ENCODE data around the gene RNLS.
A peak's percentile ranks its signal among the peaks of the same experiment; 100 is the strongest.

Gene RNLS

GRCh38 chr10:88330174-88330573 is 252.9 kb downstream of the RNLS start:
- no peak for TF ChIP-seq CTCF (conservative IDR thresholded peaks at IDR 0.05; ENCODE audit: control insufficient read depth, insufficient read depth, low read depth, low read length)
- H3K4me3 ChIP-seq (ENCODE audit: control insufficient read depth, low read depth, low read length) = no peak overlapping the region
- DNase-seq (ENCODE audit: low read depth) = no peak

DNA sequence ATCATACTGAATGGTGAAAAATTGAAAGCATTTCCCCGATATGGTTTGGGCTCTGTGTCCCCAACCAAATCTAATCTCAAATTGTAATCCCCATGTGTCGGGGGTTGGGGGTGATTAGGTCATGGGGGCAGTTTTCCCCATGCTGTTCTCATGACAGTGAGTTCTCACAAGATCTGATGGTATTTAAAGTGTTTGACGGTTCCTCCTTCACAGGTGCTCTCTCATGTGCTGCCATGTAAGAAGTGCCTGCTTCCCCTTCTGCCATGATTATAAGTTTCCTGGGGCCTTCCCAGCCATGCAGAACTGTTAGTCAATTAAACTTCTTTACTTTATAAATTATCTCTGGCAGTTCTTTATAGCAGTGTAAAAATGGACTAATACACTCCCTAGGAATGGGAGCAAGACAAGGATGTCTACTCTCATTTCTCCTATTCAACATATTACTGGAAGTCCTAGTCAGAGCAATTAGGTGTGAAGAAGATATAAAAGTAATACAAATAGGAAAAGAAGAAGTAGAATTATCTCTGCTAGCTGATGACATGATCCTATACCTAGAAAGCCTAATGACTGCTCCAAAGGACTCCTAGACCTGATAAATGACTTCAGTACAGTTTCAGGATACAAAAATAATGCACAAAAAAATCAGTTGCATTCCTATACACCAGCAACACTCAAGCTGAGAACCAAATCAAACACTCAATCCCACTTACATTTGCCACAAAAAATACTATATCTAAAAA is 260.6 kb downstream of the RNLS start:
- DNase-seq (ENCODE audit: low read depth) = no peak
- TF ChIP-seq CTCF (conservative IDR thresholded peaks at IDR 0.05; ENCODE audit: control insufficient read depth, insufficient read depth, low read depth, low read length) = no peak
- H3K4me3 ChIP-seq (ENCODE audit: control insufficient read depth, low read depth, low read length) = no peak overlapping the region

DNA sequence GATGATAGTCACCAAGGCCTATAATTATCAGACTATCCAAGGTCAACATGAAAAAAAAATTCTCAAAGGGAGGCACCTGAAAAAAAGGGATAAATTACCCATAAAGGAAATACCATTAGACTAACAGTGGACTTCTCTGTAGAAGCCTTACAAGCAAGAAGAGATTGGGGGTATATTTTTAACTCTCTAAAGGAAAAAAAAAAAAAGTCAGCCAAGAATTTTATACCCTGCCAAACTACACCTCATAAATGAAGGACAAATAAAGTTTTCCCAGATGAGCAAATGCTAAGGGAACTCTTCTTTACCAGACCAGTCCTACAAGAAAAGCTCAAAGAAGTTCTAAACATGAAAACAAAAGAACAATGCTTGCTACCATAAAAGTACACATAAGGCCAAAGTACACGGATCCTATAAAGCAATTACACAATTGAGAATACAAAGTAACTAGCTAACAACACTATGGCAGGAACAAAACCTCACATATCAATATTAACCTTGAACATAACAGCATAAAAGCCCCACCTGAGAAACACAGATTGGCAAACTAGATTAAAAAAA is 263.1 kb downstream of the RNLS start:
- TF ChIP-seq CTCF (conservative IDR thresholded peaks at IDR 0.05; ENCODE audit: control insufficient read depth, insufficient read depth, low read depth, low read length) = no peak
- no peak for DNase-seq (ENCODE audit: low read depth)
- no peak overlapping the region for H3K4me3 ChIP-seq (ENCODE audit: control insufficient read depth, low read depth, low read length)

GRCh38 chr10:88318803-88319202 is 264.3 kb downstream of the RNLS start:
- DNase-seq (ENCODE audit: low read depth) = peak; percentile 6
- peak; percentile 38 for TF ChIP-seq CTCF (conservative IDR thresholded peaks at IDR 0.05; ENCODE audit: control insufficient read depth, insufficient read depth, low read depth, low read length)

DNA sequence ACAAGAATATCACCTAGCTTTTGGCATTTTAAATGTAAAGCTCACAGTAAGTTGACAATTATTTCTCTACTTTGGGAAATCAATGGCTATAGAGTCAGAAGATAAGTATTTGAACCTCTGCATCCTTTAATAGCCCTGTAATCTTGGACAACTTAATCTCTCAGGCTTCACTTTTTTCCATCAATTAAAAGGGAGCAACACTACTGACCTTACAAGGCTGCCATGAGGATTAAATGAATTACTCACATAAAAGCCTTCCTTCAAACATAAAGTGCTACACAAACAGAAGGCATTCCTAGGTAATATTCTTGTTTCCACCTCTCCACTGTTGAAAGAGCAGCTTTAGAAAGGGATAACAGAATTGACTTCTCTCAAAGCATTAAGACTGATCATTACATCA is 266.0 kb downstream of the RNLS start:
- no peak for TF ChIP-seq CTCF (conservative IDR thresholded peaks at IDR 0.05; ENCODE audit: control insufficient read depth, insufficient read depth, low read depth, low read length)
- H3K4me3 ChIP-seq (ENCODE audit: control insufficient read depth, low read depth, low read length) = no peak overlapping the region

More at GRCh38 chr10:88318803-88319202, 264.3 kb downstream of the RNLS start:
- H3K4me3 ChIP-seq (ENCODE audit: control insufficient read depth, low read depth, low read length) = no peak overlapping the region

DNA sequence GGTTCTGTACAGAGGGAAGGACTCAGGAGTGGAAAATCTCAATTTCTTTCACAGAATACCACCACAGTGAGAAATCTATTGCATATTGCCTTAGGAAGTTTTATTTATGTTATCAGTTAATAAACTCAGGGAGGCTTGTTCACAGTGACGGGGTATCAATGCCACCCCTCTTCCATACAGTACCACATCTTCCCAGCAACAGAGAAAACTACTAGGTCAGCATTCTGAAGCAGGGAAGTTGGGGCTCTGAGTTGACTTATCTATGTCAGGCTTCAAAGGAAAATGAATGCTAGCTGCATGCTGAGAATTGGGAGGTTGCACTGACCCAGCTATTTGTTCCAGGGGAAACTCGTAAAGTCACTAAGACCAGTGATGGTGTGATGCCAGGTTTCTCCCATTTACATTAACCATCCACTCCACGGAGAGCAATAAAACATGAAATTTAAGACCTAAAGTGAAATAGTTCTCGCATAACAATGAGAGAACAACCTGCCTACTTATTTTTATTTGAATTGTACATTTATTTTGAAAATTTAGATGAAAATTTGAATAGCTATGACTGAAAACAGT is 266.7 kb downstream of the RNLS start:
- H3K4me3 ChIP-seq (ENCODE audit: control insufficient read depth, low read depth, low read length) = no peak overlapping the region
- DNase-seq (ENCODE audit: low read depth) = no peak
- no peak for TF ChIP-seq CTCF (conservative IDR thresholded peaks at IDR 0.05; ENCODE audit: control insufficient read depth, insufficient read depth, low read depth, low read length)

More for the DNA sequence above, 266.0 kb downstream of the RNLS start:
- no peak for DNase-seq (ENCODE audit: low read depth)
